Activated naive CD4-positive, alpha-beta T cell treated with anti-CD3 and anti-CD28 coated beads, Interleukin-2, amount 50 U/mL, for 16 hours (primary cell): ENCODE results near the gene FCHSD2.
"Not testable (repeated sequence)": the region's sequence is repeated elsewhere in the genome, so short reads cannot be mapped to it uniquely, and the experiment has no call there.

Source experiments
- DNase-seq: peaks from one replicate; pipeline ENCODE4 v3.0.0-alpha.2; 2020

The FCHSD2 gene

GRCh38 chr11:73002214-73002613 lies 139.9 kb downstream of the FCHSD2 start:
- no peak for DNase-seq

GRCh38 chr11:73001615-73002014 lies 140.5 kb downstream of the FCHSD2 start:
- DNase-seq = no peak

GRCh38 chr11:72998676-72999075 lies 143.4 kb downstream of the FCHSD2 start:
- no peak for DNase-seq

GRCh38 chr11:72996959-72997358 lies 145.2 kb downstream of the FCHSD2 start:
- no peak for DNase-seq

- DNase-seq = no peak
Measured at GRCh38 chr11:72989727-72990126, 152.4 kb downstream of the FCHSD2 start.

GRCh38 chr11:72988821-72989220 lies 153.3 kb downstream of the FCHSD2 start:
- DNase-seq = no peak

GRCh38 chr11:72985645-72986044 lies 156.5 kb downstream of the FCHSD2 start:
- DNase-seq = no peak

GRCh38 chr11:72984453-72985077 lies 157.6 kb downstream of the FCHSD2 start:
- no peak for DNase-seq

- DNase-seq = no peak
Measured at GRCh38 chr11:72983560-72983959, 158.6 kb downstream of the FCHSD2 start.

GRCh38 chr11:72981971-72982685 lies 160.0 kb downstream of the FCHSD2 start:
- no peak for DNase-seq

GRCh38 chr11:72981080-72981479 lies 161.0 kb downstream of the FCHSD2 start:
- no peak for DNase-seq

- DNase-seq = not testable (repeated sequence)
Measured at GRCh38 chr11:72977782-72978181, 164.3 kb downstream of the FCHSD2 start.

GRCh38 chr11:72976522-72976892 lies 165.6 kb downstream of the FCHSD2 start:
- DNase-seq = not testable (repeated sequence)

GRCh38 chr11:72975778-72976521 lies 166.2 kb downstream of the FCHSD2 start:
- DNase-seq = no peak

GRCh38 chr11:72974487-72975205 lies 167.5 kb downstream of the FCHSD2 start:
- DNase-seq = no peak

GRCh38 chr11:72972496-72973128 lies 169.5 kb downstream of the FCHSD2 start:
- no peak for DNase-seq

- DNase-seq = no peak
Measured at GRCh38 chr11:72971192-72971967, 170.7 kb downstream of the FCHSD2 start.

- no peak for DNase-seq
Measured at GRCh38 chr11:72970557-72971118, 171.5 kb downstream of the FCHSD2 start.

- DNase-seq = no peak
Measured at GRCh38 chr11:72969894-72970335, 172.2 kb downstream of the FCHSD2 start.

- no peak for DNase-seq
Measured at GRCh38 chr11:72968390-72968789, 173.7 kb downstream of the FCHSD2 start.

GRCh38 chr11:72965672-72966071 lies 176.4 kb downstream of the FCHSD2 start:
- no peak for DNase-seq

- no peak for DNase-seq
Measured at GRCh38 chr11:72962717-72963116, 179.4 kb downstream of the FCHSD2 start.
